SK-N-MC (cell line): ENCODE data around the gene RRAGB.

Experiments
- EZH2 ChIP-seq: fragments of 200-600 bp; sonication (generic); IDR thresholded peaks from one replicate; pipeline ENCODE4 v1.6.1; 2017; ENCODE audit warnings: antibody characterized with exemption
- POLR2AphosphoS5 ChIP-seq: IDR thresholded peaks from 2 replicates; pipeline ENCODE4 v1.6.1; 2012; ENCODE audit warnings: mild to moderate bottlenecking, low read depth, low read length, borderline replicate concordance

GRCh38 chrX:55714161-55714560 is 3.4 kb upstream of the RRAGB start:
- no peak for TF ChIP-seq POLR2AphosphoS5
- TF ChIP-seq EZH2, result no peak
